Right atrium auricular region (tissue), 2 donors: ENCODE results near the gene NMRAL1. TPM values are rescaled to one million over a fixed set of nuclear protein-coding genes. Genes with fewer than 3 reads are reported as not detected.

Experiments used
- DNase-seq: peaks from one replicate; pipeline ENCODE4 v3.0.0-alpha.2; 2019; ENCODE audit warnings: low spot score
- H3K27ac ChIP-seq, 2 donors: fragments of 200-600 bp; sonication (generic); 1 replicate in 1 of 2; 2 replicates in 1 of 2; pipeline ENCODE4 v1.5.1; 2016 to 2019
- H3K27me3 ChIP-seq, 2 donors: fragments of 200-600 bp; sonication (generic); one replicate each; pipeline versions ENCODE4 v1.5.1 to v1.6.0; 2017 to 2019
- H3K36me3 ChIP-seq: fragments of 200-600 bp; sonication (generic); one replicate; pipeline ENCODE4 v1.5.1; 2016
- H3K4me1 ChIP-seq, 2 donors: fragments of 200-600 bp; sonication (generic); one replicate each; pipeline versions ENCODE4 v1.5.1 to v1.6.0; 2017 to 2019
- H3K4me3 ChIP-seq, 2 donors: fragments of 200-600 bp; sonication (generic); 1 replicate in 1 of 2; 2 replicates in 1 of 2; pipeline ENCODE4 v1.5.1; 2017 to 2019; ENCODE audit warnings: mild to moderate bottlenecking in 1 of 2, moderate library complexity in 1 of 2
- H3K9me3 ChIP-seq, 2 donors: fragments of 200-600 bp; sonication (generic); one replicate each; pipeline ENCODE4 v1.5.1; 2019
- CTCF ChIP-seq, 2 donors: fragments of 200-600 bp; sonication (generic); IDR thresholded peaks; one replicate each; pipeline ENCODE4 v1.5.1; 2019; ENCODE audit warnings: antibody characterized with exemption in 2 of 2
- total RNA-seq, 2 donors: library from RNA; depleted of rRNA; stranded (reverse); fragments of >200 nt; gene quantifications; one replicate each; pipeline ENCODE4 v1.1.0, GENCODE V29; 2016

NMRAL1 gene
- total RNA-seq, 2 donors from 2014 or later: 18.7 to 36.3 TPM

GRCh38 chr16:4420505-4421105 is 53.8 kb downstream of the NMRAL1 start:
- Histone ChIP-seq H3K4me3 (no peak overlapping the region), H3K27me3 (no peaks in the 10 kb centered on the region), H3K36me3 (no peaks in the 10 kb centered on the region), H3K9me3 (no peaks in the 10 kb centered on the region), H3K27ac (no peak overlapping the region), H3K4me1 (peaks cover 0 to 12% of the 10 kb centered on the region in 2 donors)
- no peak for TF ChIP-seq CTCF (IDR thresholded peaks at IDR 0.05)
- no peak for DNase-seq

GRCh38 chr16:4419402-4419959 is 54.9 kb downstream of the NMRAL1 start:
- no peak for DNase-seq
- no peak for TF ChIP-seq CTCF (IDR thresholded peaks at IDR 0.05)
- Histone ChIP-seq H3K4me3 (no peak overlapping the region), H3K9me3 (no peaks in the 10 kb centered on the region), H3K36me3 (no peaks in the 10 kb centered on the region), H3K27me3 (no peaks in the 10 kb centered on the region), H3K4me1 (peaks cover 0 to 18% of the 10 kb centered on the region in 2 donors), H3K27ac (no peak overlapping the region)

- peak within 1 kb of the TSS; percentile 80 to 99 for H3K4me3 ChIP-seq
- TF ChIP-seq CTCF (IDR thresholded peaks at IDR 0.05): no peak
- peaks cover 0 to 28% of the 10 kb centered on the region in 2 donors for H3K4me1 ChIP-seq
Observed at GRCh38 chr16:4416200-4417032, 58.0 kb downstream of the NMRAL1 start, which contains the start of gene CORO7. CORO7 (minus strand) TSS chr16:4416596; CDS start chr16:4416518, 78 bp downstream.

GRCh38 chr16:4415538-4416199 is 58.8 kb downstream of the NMRAL1 start:
- DNase-seq: no peak
- H3K9me3 ChIP-seq: no peaks in the 10 kb centered on the region
- H3K27me3 ChIP-seq: no peaks in the 10 kb centered on the region
- H3K27ac ChIP-seq: peak overlapping the region; percentile 76 to 83
- H3K4me3 ChIP-seq: peak overlapping the region; percentile 80 to 99
- H3K36me3 ChIP-seq: no peaks in the 10 kb centered on the region
- no peak for TF ChIP-seq CTCF (IDR thresholded peaks at IDR 0.05)
- H3K4me1 ChIP-seq: peaks cover 0 to 36% of the 10 kb centered on the region in 2 donors

More at GRCh38 chr16:4416200-4417032, 58.0 kb downstream of the NMRAL1 start, which contains the start of gene CORO7:
- no peaks in the 10 kb centered on the region for H3K27me3 ChIP-seq
- DNase-seq: peak; percentile 96
- H3K27ac ChIP-seq: peak within 1 kb of the TSS; percentile 76 to 83
- H3K9me3 ChIP-seq: no peaks in the 10 kb centered on the region
- no peaks in the 10 kb centered on the region for H3K36me3 ChIP-seq

- Histone ChIP-seq H3K4me3 (no peak overlapping the region), H3K9me3 (no peaks in the 10 kb centered on the region), H3K36me3 (no peaks in the 10 kb centered on the region), H3K4me1 (peaks cover 0 to 46% of the 10 kb centered on the region in 2 donors), H3K27me3 (no peaks in the 10 kb centered on the region), H3K27ac (no peak overlapping the region)
- TF ChIP-seq CTCF (IDR thresholded peaks at IDR 0.05): no peak
- no peak for DNase-seq
Observed at GRCh38 chr16:4414187-4414917, 60.1 kb downstream of the NMRAL1 start.
